ENCODE measurements around the gene HRK.

HRK gene

DNA sequence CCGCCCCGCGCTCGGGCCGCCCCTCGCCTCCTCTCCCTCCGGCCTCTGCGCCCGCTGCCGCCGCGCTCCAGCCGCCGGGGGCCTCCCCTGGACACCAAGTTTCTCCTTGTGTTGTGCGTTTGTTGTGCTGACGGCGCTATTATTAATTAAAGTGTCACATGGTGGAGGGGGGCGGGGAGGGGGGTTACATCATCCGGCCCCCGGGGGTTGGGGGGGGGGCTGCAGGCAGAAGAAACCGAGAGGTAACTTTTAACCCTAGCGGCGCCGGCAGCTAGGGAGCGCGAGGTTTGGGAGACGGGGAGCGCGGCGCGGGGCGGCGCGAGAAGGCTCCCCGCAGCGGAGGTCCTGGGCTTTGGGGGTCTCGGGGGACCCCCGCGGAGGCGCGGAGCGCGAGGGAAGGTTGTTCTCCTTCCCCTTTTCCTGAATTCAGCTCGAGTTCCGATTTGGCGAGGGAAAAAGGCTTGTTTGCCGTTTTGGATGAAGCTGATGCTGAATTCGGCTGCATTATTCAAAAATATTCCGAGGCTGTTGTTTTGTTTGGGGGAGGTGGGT is at the start of gene HRK:
HRK (minus strand) TSS at position 117 of the 552 bp plus-strand sequence. CDS start 134 bp downstream, outside the sequence.
- no peak for DNase-seq

DNA sequence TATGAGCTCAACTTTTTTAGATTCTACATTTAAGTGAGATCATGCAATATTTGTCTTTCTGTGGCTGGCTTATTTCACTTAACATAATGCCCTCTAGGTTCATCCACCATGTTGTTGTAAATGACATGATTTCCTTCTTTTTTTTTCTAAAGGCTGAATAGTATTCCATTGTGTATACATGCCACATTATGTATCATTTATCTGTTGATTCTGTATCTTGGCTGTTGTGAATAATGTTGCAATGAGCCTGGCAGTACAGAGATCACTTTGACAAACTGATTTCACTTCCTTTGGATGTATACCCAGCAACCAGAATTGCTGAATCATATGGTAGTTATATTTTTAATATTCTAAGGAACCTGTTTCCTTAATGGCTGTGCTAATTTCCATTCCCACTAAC is 48.6 kb upstream of the HRK start:
- DNase-seq: no peak

- DNase-seq: no peak
Measured at GRCh38 chr12:116928504-116928903, 47.3 kb upstream of the HRK start.

DNA sequence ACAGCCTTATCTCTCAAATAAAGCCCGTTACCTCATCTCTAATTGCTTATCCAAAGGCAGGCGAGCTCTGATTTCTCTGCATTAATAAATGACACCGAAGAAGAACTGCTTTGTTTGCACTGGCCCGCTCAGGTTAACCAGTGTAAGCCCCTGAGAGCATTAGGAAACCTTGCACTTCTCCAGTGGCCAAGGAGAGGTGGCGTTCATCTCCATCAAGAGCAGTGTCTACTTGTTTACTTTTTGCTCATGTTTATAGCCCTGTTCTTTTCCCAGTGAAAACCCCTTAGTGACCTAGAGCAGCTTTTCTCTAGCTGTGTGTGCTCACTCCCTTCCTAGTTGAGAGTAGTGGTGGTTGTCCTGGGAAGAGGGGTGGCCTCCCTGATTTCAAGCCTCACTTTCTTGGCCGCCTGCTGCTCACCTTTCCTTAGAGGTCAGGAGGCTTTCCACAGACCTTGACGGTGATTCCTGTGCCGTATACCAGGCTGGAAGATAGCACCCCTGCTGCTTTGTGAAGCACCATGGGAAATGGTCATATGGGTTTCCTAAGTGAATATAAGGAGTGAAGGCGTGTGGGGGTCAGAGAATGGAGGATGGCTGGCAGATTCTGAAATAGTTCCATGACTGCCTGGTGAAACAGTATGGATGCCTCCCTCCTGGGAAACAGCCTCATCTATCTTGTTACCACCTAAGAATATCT is 46.2 kb upstream of the HRK start:
- no peak for DNase-seq

DNA sequence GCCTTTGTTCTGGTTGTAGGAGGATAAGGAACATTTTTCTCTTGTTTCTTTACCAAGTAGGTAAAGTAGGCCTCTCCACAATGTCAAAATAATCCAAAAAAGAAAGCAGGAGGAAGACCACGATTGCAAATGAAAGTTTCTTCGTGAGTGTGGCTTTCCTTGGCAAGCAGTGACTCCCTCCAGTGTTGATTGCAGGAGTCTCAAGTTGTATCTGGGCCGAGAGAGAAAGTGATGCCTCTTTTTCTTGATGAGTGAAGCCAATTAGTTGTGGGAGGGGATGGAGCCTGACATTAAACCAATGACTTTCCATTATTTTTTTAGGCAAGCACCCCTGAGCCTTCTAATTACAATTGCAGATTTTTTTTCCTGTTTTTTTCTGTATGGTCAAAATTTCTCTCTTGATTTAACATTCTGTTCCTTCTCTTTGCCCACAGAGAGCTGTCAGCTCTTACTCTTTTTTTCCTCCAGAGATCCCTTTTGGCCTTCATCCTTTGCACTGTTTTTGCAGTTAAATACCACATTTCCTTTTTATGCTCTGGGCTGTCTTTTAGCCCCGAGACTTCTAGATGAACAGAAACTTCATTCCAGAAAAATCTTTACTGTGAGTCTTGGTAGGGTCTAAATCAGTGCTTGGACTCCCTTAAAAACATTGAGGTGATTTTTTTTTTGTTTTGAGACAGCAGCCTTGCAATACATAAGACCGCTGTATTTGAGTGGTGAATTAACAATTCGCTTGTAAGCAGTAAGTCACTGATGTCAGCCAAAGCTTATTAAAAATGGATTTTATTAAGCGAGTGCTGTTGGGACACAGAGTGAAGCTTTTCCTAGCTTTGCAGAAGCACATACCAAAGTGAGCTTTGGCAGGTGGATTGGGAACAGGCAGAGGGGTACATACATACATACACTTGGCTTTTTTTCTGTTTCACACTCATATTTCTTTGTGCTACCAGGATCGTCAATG is 45.3 kb upstream of the HRK start:
- no peak for DNase-seq

- DNase-seq: peak; percentile 79
Measured at GRCh38 chr12:116924558-116925453, 43.6 kb upstream of the HRK start.

GRCh38 chr12:116922194-116922897 is 41.1 kb upstream of the HRK start:
- DNase-seq: peak; percentile 28

DNA sequence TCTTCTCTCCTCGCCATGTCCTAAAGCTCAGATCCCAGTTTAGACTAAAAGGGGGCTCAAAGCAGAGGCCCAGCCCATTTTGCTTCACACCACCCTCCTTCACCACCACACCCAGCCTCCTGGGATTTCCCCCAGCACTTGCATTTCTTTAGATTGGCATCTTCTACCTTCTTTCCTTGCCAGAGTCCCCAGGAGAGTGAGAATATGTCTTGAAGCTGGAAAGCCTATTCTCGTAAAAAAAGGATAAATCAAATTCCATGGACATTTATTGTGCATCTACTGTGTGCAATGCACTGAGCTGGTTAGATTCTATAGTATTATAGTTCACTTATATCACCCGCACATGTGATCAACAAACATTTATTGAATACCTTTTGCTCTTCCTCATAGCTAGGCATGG is 39.7 kb upstream of the HRK start:
- no peak for DNase-seq

GRCh38 chr12:116919706-116920485 is 38.7 kb upstream of the HRK start:
- DNase-seq: no peak

DNA sequence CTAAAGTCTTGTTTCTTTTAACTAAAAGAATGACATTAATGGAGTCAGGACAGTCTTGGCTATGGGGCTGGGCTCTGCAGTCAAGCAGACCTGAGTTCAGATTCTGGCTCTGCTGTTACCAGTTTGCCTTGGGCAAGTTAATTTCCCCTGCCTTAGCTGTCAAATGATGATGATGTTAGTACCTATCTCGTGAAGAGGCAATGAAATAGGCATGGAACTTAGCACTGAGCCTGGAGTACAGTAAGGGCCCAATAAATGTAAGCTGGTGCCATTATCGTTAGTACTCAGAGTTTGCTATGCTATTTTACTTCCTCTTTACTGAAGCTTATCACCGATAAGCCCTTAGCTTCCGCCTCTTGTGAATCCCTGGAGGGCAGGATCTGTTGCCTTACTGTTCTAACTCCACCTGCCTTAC is 38.0 kb upstream of the HRK start:
- DNase-seq: no peak

DNA sequence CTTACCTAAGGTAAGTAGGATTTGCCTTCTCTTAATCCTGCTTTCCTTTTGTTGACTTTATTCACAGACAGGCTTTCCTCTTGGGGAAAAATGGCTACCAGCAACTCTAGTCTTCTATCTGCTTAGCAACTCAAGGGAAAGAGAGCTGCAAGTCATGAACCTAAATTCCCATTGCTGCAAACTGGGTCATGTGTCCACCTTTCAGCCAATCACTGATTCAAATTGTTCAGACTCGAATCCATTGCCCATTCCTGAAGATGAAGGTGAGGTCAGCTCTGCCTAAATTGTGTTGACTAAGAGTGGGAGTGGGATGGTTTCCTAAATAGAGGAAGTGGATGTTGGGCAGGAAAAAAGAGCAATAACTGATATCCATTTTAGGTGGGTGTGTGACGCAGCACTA is 37.2 kb upstream of the HRK start:
- no peak for DNase-seq

GRCh38 chr12:116916714-116917114 is 35.5 kb upstream of the HRK start:
- DNase-seq: peak; percentile 44

DNA sequence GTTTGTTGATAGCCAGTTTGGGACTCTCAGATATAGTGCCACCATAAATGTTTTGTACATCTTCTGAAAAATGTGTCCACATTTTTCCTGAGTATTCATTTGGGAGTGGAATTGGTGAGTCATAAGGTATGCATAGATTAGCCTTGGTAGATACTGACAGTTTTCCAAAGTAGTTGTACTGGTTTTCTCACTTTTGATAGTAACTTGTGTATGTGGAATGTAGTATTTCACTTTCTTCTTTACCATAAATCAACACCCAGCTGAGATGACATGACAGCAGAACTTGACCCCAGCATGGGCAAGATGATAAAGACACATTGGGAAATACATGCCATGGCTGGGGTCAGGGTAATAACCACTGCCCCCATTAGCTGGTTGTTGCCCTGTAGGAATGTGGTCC is 34.9 kb upstream of the HRK start:
- peak; percentile 59 for DNase-seq

DNA sequence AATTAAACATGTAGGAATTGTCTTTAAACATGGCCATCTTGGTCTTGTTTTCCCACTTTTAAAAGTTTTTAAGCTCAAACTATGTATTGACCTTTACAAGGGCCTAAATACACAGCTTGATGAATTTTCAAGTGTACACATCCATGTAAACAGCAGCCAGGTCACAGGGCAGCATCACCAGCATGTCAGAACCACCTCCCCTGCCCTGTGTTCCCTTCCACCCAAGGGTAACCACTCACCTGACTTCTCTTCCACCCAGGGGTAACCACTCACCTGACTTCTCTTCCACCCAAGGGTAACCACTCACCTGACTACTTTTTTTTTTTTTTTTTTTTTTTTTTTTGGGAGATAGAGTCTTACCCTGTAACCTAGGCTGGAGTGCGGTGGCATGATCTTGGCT is 34.1 kb upstream of the HRK start:
- DNase-seq: no peak

GRCh38 chr12:116910645-116911451 is 29.6 kb upstream of the HRK start, which contains the start of gene FBXW8:
Gene FBXW8 (plus strand): TSS chr12:116910950. CDS start chr12:116911038, 88 bp downstream.
- DNase-seq: peak; percentile 83

DNA sequence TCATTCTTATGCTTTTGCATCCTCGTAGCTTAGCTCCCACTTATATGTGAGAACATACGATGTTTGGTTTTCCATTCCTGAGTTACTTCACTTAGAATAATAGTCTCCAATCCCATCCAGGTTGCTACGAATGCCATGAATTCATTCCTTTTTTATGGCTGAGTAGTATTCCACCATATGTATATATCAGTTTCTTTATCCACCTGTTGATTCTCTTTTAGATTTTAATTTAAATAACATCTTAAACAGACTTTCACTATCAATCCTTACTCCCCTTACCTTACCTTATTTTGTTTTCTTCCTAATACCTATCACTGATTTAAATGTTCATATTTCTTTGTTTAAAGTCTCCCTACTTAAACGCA is 29.0 kb upstream of the HRK start:
- DNase-seq: no peak

GRCh38 chr12:116906285-116906684 is 25.0 kb upstream of the HRK start:
- DNase-seq: no peak

- no peak for DNase-seq
Measured at GRCh38 chr12:116903818-116904217, 22.6 kb upstream of the HRK start.

- no peak for DNase-seq
Measured at GRCh38 chr12:116901612-116902011, 20.4 kb upstream of the HRK start.

DNA sequence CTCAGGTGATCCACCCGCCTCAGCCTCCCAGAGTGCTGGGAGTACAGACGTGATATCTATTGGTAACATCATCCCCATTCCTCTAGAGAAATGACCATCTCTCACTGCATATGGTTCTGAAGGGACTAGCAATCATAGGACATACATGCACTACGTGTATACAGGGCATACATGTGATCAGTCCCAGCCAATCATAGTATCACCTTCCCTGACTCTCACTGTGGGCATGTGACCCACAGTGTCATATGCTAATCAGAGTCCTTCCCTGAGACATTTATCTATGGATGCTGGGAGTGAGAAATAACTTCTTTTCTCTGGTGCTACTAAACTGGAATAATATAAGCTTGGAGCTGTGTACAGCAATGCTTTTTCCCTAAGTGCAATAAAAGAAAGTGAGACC is 17.4 kb upstream of the HRK start:
- DNase-seq: no peak
